NT2/D1 (cell line): ENCODE data around the gene CRYL1.

Experiments used
- SUZ12 ChIP-seq: IDR thresholded peaks from 2 replicates; pipeline ENCODE4 v1.6.1; 2011; ENCODE audit not compliant: insufficient read length, insufficient read depth; ENCODE audit errors: extremely low read depth
- YY1 ChIP-seq: IDR thresholded peaks from 2 replicates; pipeline ENCODE4 v1.6.1; 2011; ENCODE audit not compliant: insufficient read length, insufficient read depth
- ZNF274 ChIP-seq: IDR thresholded peaks from 2 replicates; pipeline ENCODE4 v1.6.1; 2011; ENCODE audit warnings: mild to moderate bottlenecking, low read depth, low read length

GRCh38 chr13:20435616-20436368, 89.9 kb downstream of the CRYL1 start:
- TF ChIP-seq SUZ12 = no peak
- TF ChIP-seq ZNF274 = no peak
- no peak for TF ChIP-seq YY1
